Left kidney (tissue), 2 donors: ENCODE results near the gene HTRA1. TPM values are rescaled to one million over a fixed set of nuclear protein-coding genes. Genes with fewer than 3 reads are reported as not detected.

Experiments used
- DNase-seq: peaks from one replicate; pipeline ENCODE4 v3.0.0-alpha.2; 2013
- polyA plus RNA-seq: library from polyadenylated mRNA; unstranded; fragments of 120-200 nt; gene quantifications from one replicate; pipeline ENCODE4 v1.2.1, GENCODE V29; 2013; ENCODE audit not compliant: insufficient read length

Gene HTRA1
- polyA plus RNA-seq, 1 donor, result 158 TPM

DNA sequence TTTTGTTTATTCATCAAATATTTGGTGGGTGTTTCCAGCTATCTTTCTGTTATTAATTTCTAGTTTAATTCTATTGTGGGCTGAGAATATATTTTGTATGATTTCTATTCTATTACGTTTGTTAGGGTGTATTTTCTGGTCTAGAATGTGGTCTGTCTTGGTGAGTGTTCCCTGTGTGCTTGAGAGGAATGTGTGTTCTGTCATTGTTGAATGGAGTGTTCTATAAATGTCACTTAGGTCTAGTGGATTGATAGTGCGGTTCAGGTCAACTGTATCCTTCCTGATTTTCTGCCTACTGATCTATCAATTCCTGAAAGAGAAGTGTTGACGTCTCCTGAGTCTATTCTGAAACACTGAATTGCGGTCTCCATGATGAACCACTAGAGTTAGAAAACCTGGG lies 8.5 kb downstream of the HTRA1 start:
- no peak for DNase-seq

DNA sequence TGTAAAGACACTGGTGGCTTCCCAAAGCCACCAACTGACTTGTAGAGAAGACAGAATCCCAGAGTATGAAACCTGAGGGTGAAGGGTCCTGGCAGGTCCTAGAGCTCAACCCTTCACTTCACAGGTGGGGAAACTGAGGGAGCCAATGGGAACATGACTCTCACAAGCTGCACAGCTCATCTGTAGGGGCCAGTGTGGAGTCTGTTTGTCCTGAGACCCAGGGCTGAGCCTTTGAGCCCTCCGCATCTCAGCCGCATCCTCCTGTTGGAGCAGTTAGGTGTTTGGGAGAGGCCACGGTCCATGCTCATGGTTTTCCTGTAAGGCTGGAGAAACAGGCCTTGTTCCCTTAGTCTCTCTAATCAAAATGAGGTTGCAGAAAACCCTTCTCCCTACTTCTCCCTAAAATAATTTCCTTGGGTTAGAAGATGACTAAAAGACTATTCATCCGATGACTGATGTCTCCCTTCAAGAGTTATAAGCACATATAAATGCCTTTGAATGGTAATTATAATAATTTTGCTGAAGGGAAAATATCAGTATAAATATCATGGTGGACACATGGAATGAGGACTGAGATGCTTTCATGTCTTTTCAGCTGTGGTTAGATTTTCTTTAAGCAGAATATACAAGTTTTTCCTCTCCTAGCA lies 10.3 kb downstream of the HTRA1 start:
- no peak for DNase-seq

GRCh38 chr10:122473116-122473515 lies 11.8 kb downstream of the HTRA1 start:
- no peak for DNase-seq

GRCh38 chr10:122474131-122474818 lies 12.9 kb downstream of the HTRA1 start:
- no peak for DNase-seq

GRCh38 chr10:122475100-122475499 lies 13.7 kb downstream of the HTRA1 start:
- DNase-seq, result no peak

DNA sequence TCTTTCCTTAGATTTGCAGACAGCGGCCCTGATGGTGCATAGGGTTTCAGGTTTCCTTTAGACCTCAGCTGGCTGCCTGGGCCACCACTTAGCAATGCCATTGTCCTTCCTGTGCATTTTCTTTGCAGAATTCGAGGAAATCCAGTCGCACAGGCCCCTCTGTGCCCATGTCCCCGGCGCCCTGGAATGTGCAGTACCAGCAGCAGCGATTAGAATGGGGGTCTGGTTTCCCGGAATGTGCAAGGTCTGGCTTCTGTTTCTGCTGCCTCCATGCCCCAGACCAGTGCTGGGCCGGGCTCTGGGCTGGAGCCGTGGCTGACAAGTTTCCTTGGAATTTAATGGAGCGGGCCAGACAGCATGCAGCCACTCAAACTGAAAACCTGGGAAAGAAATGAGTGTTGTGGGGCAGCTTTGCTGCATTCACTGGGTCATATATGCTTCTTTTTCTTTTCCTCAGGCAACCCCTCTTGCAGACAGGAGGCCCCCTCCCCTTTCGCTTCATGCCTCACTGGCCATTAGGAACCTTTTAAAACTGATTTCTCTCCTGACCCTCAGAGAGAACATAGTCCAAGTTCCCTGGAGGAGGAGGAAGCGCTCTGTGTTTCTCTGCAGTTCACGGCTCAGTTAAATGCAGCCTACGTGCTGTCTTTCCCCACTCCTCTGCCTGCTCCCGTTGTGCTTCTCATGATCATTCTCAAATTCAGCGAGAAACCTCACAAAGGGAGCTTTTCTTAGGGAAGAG lies 14.4 kb downstream of the HTRA1 start:
- no peak for DNase-seq

GRCh38 chr10:122476333-122476695 lies 15.0 kb downstream of the HTRA1 start:
- DNase-seq, result no peak

DNA sequence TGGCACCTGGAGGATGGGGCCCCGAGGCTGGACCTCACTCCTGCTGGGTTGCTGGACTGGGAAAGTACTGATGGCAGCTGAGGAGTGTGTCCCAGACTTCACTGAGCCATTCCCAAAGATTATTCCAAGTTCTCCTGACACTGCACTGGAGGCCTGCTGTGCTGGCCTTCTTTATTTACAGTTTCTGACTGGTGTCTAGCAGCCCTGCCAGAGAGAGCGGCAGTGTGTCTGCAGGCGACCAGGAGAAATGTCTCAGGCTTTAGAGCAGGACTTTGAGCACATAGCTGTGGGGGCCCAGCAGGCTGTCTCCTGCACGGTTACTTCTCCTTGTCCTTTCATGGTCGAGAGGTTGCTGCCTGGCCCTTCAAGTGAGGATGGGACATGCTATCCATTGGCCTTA lies 16.1 kb downstream of the HTRA1 start:
- no peak for DNase-seq

GRCh38 chr10:122478971-122479370 lies 17.6 kb downstream of the HTRA1 start:
- DNase-seq, result no peak

DNA sequence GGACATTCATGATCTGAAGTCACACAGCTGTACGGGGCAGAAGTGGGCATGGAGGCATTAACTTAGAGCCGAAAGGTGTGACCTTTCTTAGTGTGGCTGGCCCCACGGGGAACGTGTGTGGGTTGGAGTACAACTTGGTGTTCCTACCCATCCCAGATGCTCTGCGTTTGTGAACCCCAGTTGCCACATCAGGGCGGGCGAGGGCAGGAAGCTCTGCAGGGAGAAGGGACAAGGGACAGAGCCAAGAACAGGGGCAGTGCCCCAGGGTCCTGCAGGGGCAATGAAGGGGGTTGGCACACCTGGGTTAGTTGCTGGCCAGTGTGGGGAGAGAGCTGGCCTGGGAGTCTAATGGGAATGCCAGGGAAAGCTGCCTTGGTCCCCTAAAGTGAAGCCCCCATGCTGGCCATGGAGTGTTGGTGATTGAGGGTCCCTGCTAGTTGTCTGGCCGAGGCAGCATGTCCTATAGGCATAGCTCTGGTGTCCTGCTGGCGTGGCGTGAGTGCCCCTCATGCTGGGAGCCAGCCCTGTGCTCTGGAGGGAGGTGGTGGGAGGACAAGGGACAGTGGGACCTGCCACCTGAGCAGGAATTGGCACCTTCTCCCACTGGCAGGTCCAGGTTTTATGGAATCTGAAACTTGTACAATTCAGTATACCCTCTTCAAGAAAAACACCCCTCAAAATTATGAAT lies 18.9 kb downstream of the HTRA1 start:
- no peak for DNase-seq

DNA sequence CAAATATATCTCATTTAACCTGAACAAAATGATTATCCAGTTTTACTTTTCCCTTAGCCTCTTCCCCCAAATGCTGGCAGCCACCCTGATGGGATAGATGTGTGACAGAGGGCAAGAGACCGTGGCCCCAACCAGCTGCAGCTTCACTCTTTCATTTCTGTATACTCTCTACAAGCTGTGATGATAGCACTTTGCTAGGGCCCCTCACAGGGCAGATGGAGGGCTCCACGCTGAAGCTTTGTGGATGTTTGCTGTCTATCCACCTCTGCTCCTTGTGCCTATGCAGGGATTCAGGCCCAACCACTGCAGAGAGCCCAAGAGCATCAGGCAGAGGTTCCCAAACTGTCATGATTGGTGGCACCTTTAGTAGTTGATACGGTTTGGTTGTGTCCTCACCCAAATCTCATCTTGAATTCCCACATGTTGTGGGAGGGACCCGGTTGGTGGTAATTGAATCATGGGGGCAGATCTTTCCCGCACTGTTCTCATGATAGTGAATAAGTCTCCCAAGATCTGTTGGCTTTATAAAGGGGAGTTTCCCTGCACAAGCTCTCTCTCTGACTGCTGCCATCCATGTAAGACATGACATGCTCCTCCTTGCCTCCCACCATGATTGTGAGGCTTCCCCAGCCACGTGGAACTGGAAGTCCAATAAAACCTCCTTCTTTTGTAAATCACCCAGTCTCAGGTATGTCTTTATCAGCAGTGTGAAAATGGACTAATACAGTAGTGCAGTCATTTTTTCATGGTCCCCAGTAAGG lies 20.1 kb downstream of the HTRA1 start:
- no peak for DNase-seq

GRCh38 chr10:122484276-122485060 lies 23.1 kb downstream of the HTRA1 start:
- no peak for DNase-seq

GRCh38 chr10:122485670-122486069 lies 24.3 kb downstream of the HTRA1 start:
- no peak for DNase-seq

- DNase-seq, result no peak
These were observed 25.2 kb downstream of the HTRA1 start for GRCh38 chr10:122486406-122487080.

GRCh38 chr10:122487174-122487765 lies 25.9 kb downstream of the HTRA1 start:
- DNase-seq, result peak; percentile 55

- DNase-seq, result no peak
These were observed 28.9 kb downstream of the HTRA1 start for GRCh38 chr10:122490268-122490667.

- DNase-seq, result no peak
These were observed 29.7 kb downstream of the HTRA1 start for GRCh38 chr10:122490786-122491680.

GRCh38 chr10:122492006-122492405 lies 30.7 kb downstream of the HTRA1 start:
- no peak for DNase-seq

GRCh38 chr10:122492999-122493481 lies 31.7 kb downstream of the HTRA1 start:
- DNase-seq, result no peak
